Activated B cell treated with CpG ODN at 0.5 μM for 24 hours (primary cell): ENCODE data around the gene CENPB. TPM values are rescaled to one million over a fixed set of nuclear protein-coding genes. Genes with fewer than 3 reads are reported as not detected.

Source experiments
- ATAC-seq: fragments of 200-7000 bp; cut with Tn5 transposase; one replicate; pipeline ENCODE4 v1.10.0; 2021; ENCODE audit warnings: low read depth, mild to moderate bottlenecking, moderate library complexity
- CTCF ChIA-PET: fragments of 350-600 bp; sonication (Branson Sonifier 250); formaldehyde crosslinking; loops from one replicate; lab custom pipeline; 2021; ENCODE audit warnings: antibody characterized with exemption; lab: Charles Lee
- POLR2A ChIA-PET: fragments of 350-600 bp; sonication (Branson Sonifier 250); formaldehyde crosslinking; loops from one replicate; lab custom pipeline; 2021; ENCODE audit warnings: antibody characterized with exemption; lab: Charles Lee
- DNase-seq: peaks from one replicate; pipeline ENCODE4 v3.0.0; 2022
- H3K27ac Mint-ChIP-seq: one replicate; pipeline ENCODE4 v1.8.0; 2020; ENCODE audit warnings: mixed read lengths
- H3K27me3 Mint-ChIP-seq: one replicate; pipeline ENCODE4 v1.8.0; 2021; ENCODE audit warnings: mixed read lengths
- H3K36me3 Mint-ChIP-seq: one replicate; pipeline ENCODE4 v1.8.0; 2021; ENCODE audit warnings: low read depth, mixed read lengths
- H3K4me1 Mint-ChIP-seq: one replicate; pipeline ENCODE4 v1.8.0; 2021; ENCODE audit warnings: mixed read lengths
- H3K4me3 Mint-ChIP-seq: one replicate; pipeline ENCODE4 v1.8.0; 2020; ENCODE audit warnings: mild to moderate bottlenecking, mixed read lengths
- H3K9me3 Mint-ChIP-seq: one replicate; pipeline ENCODE4 v1.8.0; 2020; ENCODE audit warnings: mixed read lengths
- CTCF ChIP-seq: fragments of 200-600 bp; IDR thresholded peaks from one replicate; pipeline ENCODE4 v1.8.0; 2022; ENCODE audit warnings: antibody characterized with exemption, mild to moderate bottlenecking
- intact Hi-C: fragments of 100-400 bp; cut with micrococcal nuclease; formaldehyde crosslinking; loops from one replicate; pipeline ENCODE4 v1.15.1; 2024
- total RNA-seq: library from RNA; stranded (reverse); gene quantifications from 2 replicates; pipeline ENCODE4 v1.2.3, GENCODE V29; 2022

Gene CENPB
- total RNA-seq, 1 donor from 2014 or later: 51.7 TPM

- H3K36me3 Mint-ChIP-seq: peaks cover 1% of the 10 kb centered on the region
- POLR2A ChIA-PET: interaction anchor here (0.6 to 2.7 kb wide), 10 partner anchors 11 to 1115 kb away, joined by 3 to 45 read pairs (median 6); partner anchors contain the start of genes AP5S1, CDC25B, CENPB and NOP56
- peak overlapping the region; percentile 50 for H3K27ac Mint-ChIP-seq
- intact Hi-C loops: loop anchor here (2.0 to 10.0 kb wide), 5 partner anchors 250 to 720 kb away; partner anchors contain the start of genes ATRN, DDRGK1, ITPA and MRPS26
- DNase-seq (no peak), ATAC-seq (no peak)
- no peaks in the 10 kb centered on the region for H3K27me3 Mint-ChIP-seq
- no peaks in the 10 kb centered on the region for H3K9me3 Mint-ChIP-seq
- peak overlapping the region; percentile 90 for H3K4me3 Mint-ChIP-seq
- CTCF ChIA-PET: interaction anchor here (1.4 to 3.6 kb wide), 4 partner anchors 11 to 22 kb away, joined by 3 to 32 read pairs (median 16); partner anchors contain the start of gene CENPB
- no peak for TF ChIP-seq CTCF
- H3K4me1 Mint-ChIP-seq: peaks cover 26% of the 10 kb centered on the region
Measured at GRCh38 chr20:3767110-3767426, 19.5 kb downstream of the CENPB start.

DNA sequence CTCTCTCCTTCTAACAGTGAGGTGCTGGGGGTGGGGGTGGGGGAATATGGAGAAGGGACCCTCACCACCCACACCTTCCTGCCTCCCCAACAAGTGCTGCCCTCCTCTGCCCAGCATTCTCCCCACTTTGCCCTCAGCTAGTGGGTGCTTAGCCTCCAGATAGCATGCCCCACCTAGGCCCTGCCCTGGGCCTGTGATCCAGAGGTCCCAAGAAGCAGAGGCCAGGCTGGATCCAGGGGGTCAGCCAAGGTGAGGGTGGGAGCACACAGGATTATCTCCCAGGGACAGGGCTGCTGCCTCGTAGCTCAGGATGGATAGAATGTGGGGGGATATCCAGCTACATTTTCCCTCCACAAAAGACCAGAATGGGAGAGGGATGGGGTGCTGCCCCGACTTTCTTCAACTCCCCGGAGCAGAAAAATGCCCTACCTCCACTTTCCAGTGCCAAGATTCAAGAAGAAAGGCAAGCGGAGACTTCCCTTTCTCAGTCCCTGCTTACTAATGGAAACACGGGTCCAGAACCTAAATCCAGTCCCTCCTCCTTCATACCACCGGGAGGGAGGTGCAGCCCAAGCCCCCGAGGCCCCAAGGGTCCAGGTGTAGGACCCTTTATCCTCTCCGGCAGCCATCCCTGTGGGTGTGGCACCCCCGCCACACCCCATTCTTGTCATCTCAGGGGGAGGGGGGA lies 20.0 kb downstream of the CENPB start:
- ChIA-PET CTCF (interaction anchor here (3.2 to 3.6 kb wide), 2 partner anchors 11 to 13 kb away, joined by 18 to 32 read pairs; no protein-coding TSS in a partner anchor), POLR2A (interaction anchor here (1.5 to 2.7 kb wide), 4 partner anchors 20 to 358 kb away, joined by 3 to 45 read pairs (median 16); partner anchors contain the start of genes AP5S1 and CENPB)
- peaks cover 5% of the 10 kb centered on the region for H3K36me3 Mint-ChIP-seq
- peak overlapping the region; percentile 50 for H3K27ac Mint-ChIP-seq
- DNase-seq: no peak
- peak overlapping the region; percentile 90 for H3K4me3 Mint-ChIP-seq
- ATAC-seq: no peak
- H3K4me1 Mint-ChIP-seq: peaks cover 27% of the 10 kb centered on the region
- no peaks in the 10 kb centered on the region for H3K27me3 Mint-ChIP-seq
- H3K9me3 Mint-ChIP-seq: no peaks in the 10 kb centered on the region
- intact Hi-C loops: loop anchor here (2.0 to 10.0 kb wide), 5 partner anchors 251 to 719 kb away; partner anchors contain the start of genes ATRN, DDRGK1, ITPA and MRPS26
- TF ChIP-seq CTCF: no peak

- no peaks in the 10 kb centered on the region for H3K9me3 Mint-ChIP-seq
- H3K27ac Mint-ChIP-seq: no peak overlapping the region
- peak overlapping the region; percentile 11 for H3K4me3 Mint-ChIP-seq
- DNase-seq (no peak), ATAC-seq (no peak)
- TF ChIP-seq CTCF: no peak
- intact Hi-C loops: loop anchor here (5.0 to 10.0 kb wide), 4 partner anchors 252 to 718 kb away; partner anchors contain the start of genes ATRN, DDRGK1, ITPA and MRPS26
- peaks cover 38% of the 10 kb centered on the region for H3K4me1 Mint-ChIP-seq
- POLR2A ChIA-PET: interaction anchor here (0.6 kb wide), 1 partner anchor 117 kb away, joined by 3 read pairs; no protein-coding TSS in a partner anchor
- CTCF ChIA-PET: no interaction called here
- H3K36me3 Mint-ChIP-seq: peaks cover 6% of the 10 kb centered on the region
- H3K27me3 Mint-ChIP-seq: no peaks in the 10 kb centered on the region
Measured at GRCh38 chr20:3765171-3765882, 21.2 kb downstream of the CENPB start.

DNA sequence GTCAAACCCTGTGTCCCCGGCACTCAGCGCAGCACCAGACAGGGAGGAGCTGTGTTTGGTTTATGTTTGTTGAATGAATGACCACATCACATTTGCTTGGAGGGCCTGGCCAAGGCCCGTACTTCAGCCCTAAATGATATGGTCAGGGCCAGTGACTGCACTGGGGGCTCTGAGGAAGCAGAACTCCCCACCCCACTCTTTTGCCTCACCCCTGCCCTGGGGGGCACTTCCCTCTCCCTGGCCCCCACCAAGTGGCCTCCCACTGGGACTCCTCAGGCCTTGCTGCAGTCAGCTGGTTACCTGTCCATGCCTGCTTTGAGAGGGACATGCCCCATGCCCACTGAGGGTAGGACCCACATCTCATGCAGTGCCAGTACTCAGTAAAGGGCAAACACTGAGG lies 21.9 kb downstream of the CENPB start:
- peaks cover 9% of the 10 kb centered on the region for H3K36me3 Mint-ChIP-seq
- H3K27me3 Mint-ChIP-seq: no peaks in the 10 kb centered on the region
- no peak for TF ChIP-seq CTCF
- CTCF ChIA-PET: interaction anchor here (2.2 kb wide), 1 partner anchor 11 kb away, joined by 7 read pairs; no protein-coding TSS in a partner anchor
- H3K27ac Mint-ChIP-seq: no peak overlapping the region
- intact Hi-C loops: loop anchor here (5.0 to 10.0 kb wide), 4 partner anchors 253 to 717 kb away; partner anchors contain the start of genes ATRN, DDRGK1, ITPA and MRPS26
- POLR2A ChIA-PET: no interaction called here
- no peak for DNase-seq
- no peaks in the 10 kb centered on the region for H3K9me3 Mint-ChIP-seq
- H3K4me3 Mint-ChIP-seq: no peak overlapping the region
- peaks cover 38% of the 10 kb centered on the region for H3K4me1 Mint-ChIP-seq
- ATAC-seq: no peak
